ENCODE data around the gene AKAP6. TPM values are rescaled to one million over a fixed set of nuclear protein-coding genes. Genes with fewer than 3 reads are reported as not detected.

AKAP6 gene
- total RNA-seq, 1 donor from 2014 or later = 3.4 TPM

- no peak overlapping the region for H3K4me3 Mint-ChIP-seq (ENCODE audit: low read depth)
- H3K27me3 Mint-ChIP-seq = peaks cover 5% of the 10 kb centered on the region
- no peak for TF ChIP-seq CTCF (IDR thresholded peaks at IDR 0.05; ENCODE audit: unreplicated experiment)
- no peak for DNase-seq (ENCODE audit: low spot score, unreplicated experiment)
- H3K36me3 Mint-ChIP-seq (ENCODE audit: insufficient read depth) = no peaks in the 10 kb centered on the region
- H3K9me3 Mint-ChIP-seq (ENCODE audit: low read depth) = no peaks in the 10 kb centered on the region
- peaks cover 3% of the 10 kb centered on the region for H3K4me1 Mint-ChIP-seq (ENCODE audit: low read depth)
- no peak overlapping the region for H3K27ac Mint-ChIP-seq
Measured at GRCh38 chr14:32627545-32628298, 298.6 kb downstream of the AKAP6 start.

GRCh38 chr14:32629236-32629635 lies 300.1 kb downstream of the AKAP6 start:
- no peaks in the 10 kb centered on the region for H3K27me3 Mint-ChIP-seq
- no peak overlapping the region for H3K4me3 Mint-ChIP-seq (ENCODE audit: low read depth)
- no peaks in the 10 kb centered on the region for H3K9me3 Mint-ChIP-seq (ENCODE audit: low read depth)
- no peak for TF ChIP-seq CTCF (IDR thresholded peaks at IDR 0.05; ENCODE audit: unreplicated experiment)
- no peak for DNase-seq (ENCODE audit: low spot score, unreplicated experiment)
- no peak overlapping the region for H3K27ac Mint-ChIP-seq
- H3K4me1 Mint-ChIP-seq (ENCODE audit: low read depth) = peaks cover 3% of the 10 kb centered on the region
- H3K36me3 Mint-ChIP-seq (ENCODE audit: insufficient read depth) = no peaks in the 10 kb centered on the region

- TF ChIP-seq CTCF (IDR thresholded peaks at IDR 0.05; ENCODE audit: unreplicated experiment) = no peak
- Mint-ChIP-seq H3K4me3 (ENCODE audit: low read depth) (no peak overlapping the region), H3K36me3 (ENCODE audit: insufficient read depth) (no peaks in the 10 kb centered on the region), H3K9me3 (ENCODE audit: low read depth) (no peaks in the 10 kb centered on the region), H3K4me1 (ENCODE audit: low read depth) (peaks cover 3% of the 10 kb centered on the region), H3K27me3 (no peaks in the 10 kb centered on the region), H3K27ac (no peak overlapping the region)
- no peak for DNase-seq (ENCODE audit: low spot score, unreplicated experiment)
Measured at GRCh38 chr14:32630701-32631100, 301.6 kb downstream of the AKAP6 start.

- Mint-ChIP-seq H3K27me3 (no peaks in the 10 kb centered on the region), H3K36me3 (ENCODE audit: insufficient read depth) (no peaks in the 10 kb centered on the region), H3K4me3 (ENCODE audit: low read depth) (no peak overlapping the region), H3K27ac (no peak overlapping the region), H3K4me1 (ENCODE audit: low read depth) (no peaks in the 10 kb centered on the region), H3K9me3 (ENCODE audit: low read depth) (no peaks in the 10 kb centered on the region)
- DNase-seq (ENCODE audit: low spot score, unreplicated experiment) = no peak
- TF ChIP-seq CTCF (IDR thresholded peaks at IDR 0.05; ENCODE audit: unreplicated experiment) = no peak
Measured at GRCh38 chr14:32633224-32633859, 304.2 kb downstream of the AKAP6 start.

- no peak for TF ChIP-seq CTCF (IDR thresholded peaks at IDR 0.05; ENCODE audit: unreplicated experiment)
- H3K27me3 Mint-ChIP-seq = no peaks in the 10 kb centered on the region
- H3K4me3 Mint-ChIP-seq (ENCODE audit: low read depth) = no peak overlapping the region
- no peak overlapping the region for H3K27ac Mint-ChIP-seq
- no peaks in the 10 kb centered on the region for H3K4me1 Mint-ChIP-seq (ENCODE audit: low read depth)
- no peaks in the 10 kb centered on the region for H3K36me3 Mint-ChIP-seq (ENCODE audit: insufficient read depth)
- no peak for DNase-seq (ENCODE audit: low spot score, unreplicated experiment)
- H3K9me3 Mint-ChIP-seq (ENCODE audit: low read depth) = no peaks in the 10 kb centered on the region
Measured at GRCh38 chr14:32633930-32634329, 304.8 kb downstream of the AKAP6 start.
